Stimulated activated naive CD8-positive, alpha-beta T cell treated with anti-CD3 and anti-CD28 coated beads, Interleukin-15, amount 100 ng/mL, for 72 hours (primary cell): ENCODE data around the gene KLK15.

Experiments
- ATAC-seq: fragments of 150-1000 bp; cut with Tn5 transposase; 2 replicates; pipeline ENCODE4 v1.10.0; 2021; ENCODE audit warnings: mild to moderate bottlenecking, moderate library complexity
- DNase-seq, 2 donors: peaks; one replicate each; pipeline ENCODE4 v3.0.0; 2021 to 2022
- H3K27ac Mint-ChIP-seq, 2 donors: one replicate each; pipeline ENCODE4 v1.8.0; 2022; ENCODE audit warnings: mild to moderate bottlenecking in 2 of 2, mixed read lengths in 2 of 2, moderate library complexity in 2 of 2
- H3K27me3 Mint-ChIP-seq: one replicate; pipeline ENCODE4 v1.8.0; 2022; ENCODE audit warnings: mixed read lengths
- H3K4me1 Mint-ChIP-seq: one replicate; pipeline ENCODE4 v1.8.0; 2022; ENCODE audit warnings: mild to moderate bottlenecking, mixed read lengths
- H3K4me3 Mint-ChIP-seq, 2 donors: one replicate each; pipeline ENCODE4 v1.8.0; 2022; ENCODE audit warnings: mild to moderate bottlenecking in 2 of 2, mixed read lengths in 2 of 2, moderate library complexity in 1 of 2
- H3K9me3 Mint-ChIP-seq, 2 donors: one replicate each; pipeline ENCODE4 v1.8.0; 2022; ENCODE audit warnings: mixed read lengths in 2 of 2

The KLK15 gene, protein sequence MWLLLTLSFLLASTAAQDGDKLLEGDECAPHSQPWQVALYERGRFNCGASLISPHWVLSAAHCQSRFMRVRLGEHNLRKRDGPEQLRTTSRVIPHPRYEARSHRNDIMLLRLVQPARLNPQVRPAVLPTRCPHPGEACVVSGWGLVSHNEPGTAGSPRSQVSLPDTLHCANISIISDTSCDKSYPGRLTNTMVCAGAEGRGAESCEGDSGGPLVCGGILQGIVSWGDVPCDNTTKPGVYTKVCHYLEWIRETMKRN

DNA sequence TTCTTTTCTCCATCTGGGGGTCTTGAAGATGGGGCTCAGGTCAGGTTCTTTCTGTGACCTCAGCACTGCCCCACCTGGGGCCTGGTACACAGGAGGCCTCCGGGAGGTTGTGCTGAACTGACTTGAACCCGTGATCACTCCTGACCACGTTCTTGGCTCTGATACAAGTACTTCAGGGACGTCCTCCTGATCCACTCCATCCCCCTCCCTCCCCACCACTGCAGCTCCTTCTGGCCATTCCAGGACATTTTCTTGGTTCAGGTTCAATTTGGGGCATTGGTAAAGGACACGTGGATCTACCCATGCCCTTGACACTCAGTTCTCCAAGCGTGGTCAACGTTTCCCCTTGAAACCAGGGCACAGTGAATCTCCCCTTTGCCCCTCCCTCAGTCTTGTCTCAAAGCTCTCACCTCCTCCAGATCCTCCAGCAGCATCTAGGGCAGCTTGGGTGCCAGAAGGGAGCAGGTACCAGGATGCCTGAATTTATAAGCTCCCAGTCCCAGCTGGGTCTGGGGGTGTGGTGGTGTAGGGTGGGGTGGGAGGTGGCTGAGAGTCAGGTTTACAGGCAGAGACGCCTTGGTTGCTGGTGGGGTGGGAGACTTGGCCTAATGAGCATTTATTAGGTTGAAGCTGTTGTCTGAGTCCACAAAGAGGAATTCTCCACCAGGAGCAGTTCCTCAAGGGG is at the start of gene KLK15:
KLK15 (minus strand) TSS at position 458 of the 685 bp plus-strand sequence. CDS start 2,082 bp downstream, outside the sequence.
- no peak for ATAC-seq
- Mint-ChIP-seq H3K4me1 (peaks cover 24% of the 10 kb centered on the region), H3K27me3 (peaks cover 76% of the 10 kb centered on the region), H3K4me3 (no peak within 1 kb of the TSS), H3K27ac (no peak within 1 kb of the TSS), H3K9me3 (no peaks in the 10 kb centered on the region)
- DNase-seq = no peak

- H3K27me3 Mint-ChIP-seq = peaks cover 70% of the 10 kb centered on the region
- no peak overlapping the region for H3K27ac Mint-ChIP-seq
- ATAC-seq (no peak), DNase-seq (no peak)
- H3K4me1 Mint-ChIP-seq = no peaks in the 10 kb centered on the region
- H3K9me3 Mint-ChIP-seq = no peaks in the 10 kb centered on the region
- no peak overlapping the region for H3K4me3 Mint-ChIP-seq
These were observed 48.8 kb upstream of the KLK15 start for GRCh38 chr19:50882188-50882587.

DNA sequence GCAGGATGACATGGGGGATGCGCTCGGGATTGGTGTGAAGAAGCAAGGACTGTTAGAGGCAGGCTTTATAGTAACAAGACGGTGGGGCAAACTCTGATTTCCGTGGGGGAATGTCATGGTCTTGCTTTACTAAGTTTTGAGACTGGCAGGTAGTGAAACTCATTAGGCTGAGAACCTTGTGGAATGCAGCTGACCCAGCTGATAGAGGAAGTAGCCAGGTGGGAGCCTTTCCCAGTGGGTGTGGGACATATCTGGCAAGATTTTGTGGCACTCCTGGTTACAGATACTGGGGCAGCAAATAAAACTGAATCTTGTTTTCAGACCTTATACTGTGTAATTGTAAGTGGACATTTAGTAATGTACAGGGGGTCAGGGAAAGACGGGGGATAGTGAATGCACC is 46.9 kb upstream of the KLK15 start:
- Mint-ChIP-seq H3K4me3 (no peak overlapping the region), H3K4me1 (no peaks in the 10 kb centered on the region), H3K27me3 (peaks cover 57% of the 10 kb centered on the region), H3K9me3 (no peaks in the 10 kb centered on the region), H3K27ac (no peak overlapping the region)
- DNase-seq (no peak), ATAC-seq (no peak)

GRCh38 chr19:50878851-50879250 is 45.5 kb upstream of the KLK15 start:
- Mint-ChIP-seq H3K4me3 (no peak overlapping the region), H3K4me1 (no peaks in the 10 kb centered on the region), H3K9me3 (no peaks in the 10 kb centered on the region), H3K27ac (no peak overlapping the region), H3K27me3 (peaks cover 53% of the 10 kb centered on the region)
- no peak for DNase-seq
- ATAC-seq = no peak

DNA sequence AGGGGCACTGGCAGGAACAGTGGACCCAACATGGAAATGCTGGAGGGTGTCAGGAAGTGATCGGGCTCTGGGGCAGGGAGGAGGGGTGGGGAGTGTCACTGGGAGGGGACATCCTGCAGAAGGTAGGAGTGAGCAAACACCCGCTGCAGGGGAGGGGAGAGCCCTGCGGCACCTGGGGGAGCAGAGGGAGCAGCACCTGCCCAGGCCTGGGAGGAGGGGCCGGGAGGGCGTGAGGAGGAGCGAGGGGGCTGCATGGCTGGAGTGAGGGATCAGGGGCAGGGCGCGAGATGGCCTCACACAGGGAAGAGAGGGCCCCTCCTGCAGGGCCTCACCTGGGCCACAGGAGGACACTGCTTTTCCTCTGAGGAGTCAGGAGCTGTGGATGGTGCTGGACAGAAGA is 44.0 kb upstream of the KLK15 start:
- Mint-ChIP-seq H3K4me1 (no peaks in the 10 kb centered on the region), H3K4me3 (no peak overlapping the region), H3K27ac (no peak overlapping the region), H3K27me3 (peaks cover 47% of the 10 kb centered on the region), H3K9me3 (no peaks in the 10 kb centered on the region)
- DNase-seq (no peak), ATAC-seq (peak; percentile 26)

DNA sequence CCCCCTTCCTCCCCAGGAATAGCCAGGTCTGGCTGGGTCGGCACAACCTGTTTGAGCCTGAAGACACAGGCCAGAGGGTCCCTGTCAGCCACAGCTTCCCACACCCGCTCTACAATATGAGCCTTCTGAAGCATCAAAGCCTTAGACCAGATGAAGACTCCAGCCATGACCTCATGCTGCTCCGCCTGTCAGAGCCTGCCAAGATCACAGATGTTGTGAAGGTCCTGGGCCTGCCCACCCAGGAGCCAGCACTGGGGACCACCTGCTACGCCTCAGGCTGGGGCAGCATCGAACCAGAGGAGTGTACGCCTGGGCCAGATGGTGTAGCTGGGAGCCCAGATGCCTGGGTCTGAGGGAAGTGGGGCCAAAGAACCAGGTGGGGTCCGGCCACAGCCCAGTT is 43.1 kb upstream of the KLK15 start:
- peaks cover 45% of the 10 kb centered on the region for H3K27me3 Mint-ChIP-seq
- no peak overlapping the region for H3K27ac Mint-ChIP-seq
- H3K9me3 Mint-ChIP-seq = no peaks in the 10 kb centered on the region
- no peak overlapping the region for H3K4me3 Mint-ChIP-seq
- no peaks in the 10 kb centered on the region for H3K4me1 Mint-ChIP-seq
- ATAC-seq = no peak
- DNase-seq = no peak

DNA sequence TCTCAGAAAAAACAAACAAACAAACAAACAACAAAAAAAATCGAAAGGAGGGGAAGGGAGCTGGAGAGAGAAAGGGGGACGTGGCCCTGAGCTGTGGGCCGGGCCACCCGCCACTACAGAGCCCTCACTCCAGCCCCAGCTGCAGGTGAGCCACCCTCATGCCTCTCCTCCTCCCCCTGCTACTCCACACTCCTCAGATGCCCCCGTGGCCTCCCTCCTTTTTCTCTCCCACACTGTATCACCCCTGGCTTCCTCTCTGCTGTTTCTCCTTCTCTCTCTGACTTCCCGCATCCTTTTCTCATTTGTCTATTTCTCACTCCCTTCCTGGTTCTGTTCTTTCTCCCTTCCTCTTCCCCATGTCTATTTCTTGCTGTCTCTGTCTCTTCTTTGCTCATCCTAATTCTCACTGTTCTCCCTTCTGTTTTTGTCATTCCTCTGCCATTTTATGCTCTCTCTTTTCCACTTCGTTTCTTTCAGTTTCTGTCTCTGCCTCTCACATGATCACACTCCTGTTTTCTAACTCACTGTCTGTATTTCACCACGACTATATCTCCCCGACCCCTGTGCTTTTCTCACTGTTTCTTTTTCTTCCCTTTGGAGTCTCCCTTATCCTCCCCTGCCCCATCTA is 42.5 kb upstream of the KLK15 start:
- no peak overlapping the region for H3K4me3 Mint-ChIP-seq
- H3K27me3 Mint-ChIP-seq = peaks cover 45% of the 10 kb centered on the region
- no peak for ATAC-seq
- DNase-seq = no peak
- H3K4me1 Mint-ChIP-seq = no peaks in the 10 kb centered on the region
- H3K27ac Mint-ChIP-seq = no peak overlapping the region
- no peaks in the 10 kb centered on the region for H3K9me3 Mint-ChIP-seq

DNA sequence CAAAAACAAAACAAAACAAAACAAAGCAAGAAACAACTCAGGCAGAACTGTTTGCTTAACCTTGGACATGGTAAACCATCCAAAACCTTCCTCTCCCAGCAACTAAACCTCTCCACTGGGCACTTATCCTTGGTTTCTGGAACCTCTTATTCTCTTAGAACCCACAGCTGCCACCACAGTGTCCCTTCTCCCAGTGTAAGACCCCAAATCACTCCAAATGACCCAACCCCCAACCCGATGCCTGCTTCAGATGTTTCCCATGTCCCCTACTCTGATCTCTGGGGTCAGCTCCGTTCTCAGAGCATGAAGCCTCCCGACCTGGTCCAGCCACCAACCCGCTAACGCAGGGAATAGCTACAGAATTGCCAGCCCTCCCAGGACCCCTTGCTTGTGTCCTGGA is 40.8 kb upstream of the KLK15 start:
- DNase-seq = no peak
- Mint-ChIP-seq H3K9me3 (no peaks in the 10 kb centered on the region), H3K4me3 (no peak overlapping the region), H3K27ac (no peak overlapping the region), H3K27me3 (peaks cover 49% of the 10 kb centered on the region), H3K4me1 (no peaks in the 10 kb centered on the region)
- ATAC-seq = no peak

GRCh38 chr19:50873056-50873455 is 39.7 kb upstream of the KLK15 start, which contains the start of gene KLK2:
KLK2 (plus strand) TSS chr19:50873439; CDS start chr19:50873474, 35 bp downstream.
- DNase-seq = no peak
- H3K4me3 Mint-ChIP-seq = no peak within 1 kb of the TSS
- H3K9me3 Mint-ChIP-seq = no peaks in the 10 kb centered on the region
- ATAC-seq = no peak
- peaks cover 43% of the 10 kb centered on the region for H3K27me3 Mint-ChIP-seq
- H3K27ac Mint-ChIP-seq = no peak within 1 kb of the TSS
- H3K4me1 Mint-ChIP-seq = no peaks in the 10 kb centered on the region

GRCh38 chr19:50870417-50871089 is 37.2 kb upstream of the KLK15 start:
- ATAC-seq (peak; percentile 83), DNase-seq (peak in 1 of 2 donors; percentile 54)
- no peak overlapping the region for H3K4me3 Mint-ChIP-seq
- H3K27me3 Mint-ChIP-seq = peaks cover 62% of the 10 kb centered on the region
- no peaks in the 10 kb centered on the region for H3K4me1 Mint-ChIP-seq
- H3K27ac Mint-ChIP-seq = no peak overlapping the region
- no peaks in the 10 kb centered on the region for H3K9me3 Mint-ChIP-seq

- H3K4me3 Mint-ChIP-seq = no peak overlapping the region
- DNase-seq (no peak), ATAC-seq (no peak)
- peaks cover 69% of the 10 kb centered on the region for H3K27me3 Mint-ChIP-seq
- no peaks in the 10 kb centered on the region for H3K9me3 Mint-ChIP-seq
- H3K4me1 Mint-ChIP-seq = no peaks in the 10 kb centered on the region
- no peak overlapping the region for H3K27ac Mint-ChIP-seq
These were observed 36.1 kb upstream of the KLK15 start for GRCh38 chr19:50869479-50869878.

DNA sequence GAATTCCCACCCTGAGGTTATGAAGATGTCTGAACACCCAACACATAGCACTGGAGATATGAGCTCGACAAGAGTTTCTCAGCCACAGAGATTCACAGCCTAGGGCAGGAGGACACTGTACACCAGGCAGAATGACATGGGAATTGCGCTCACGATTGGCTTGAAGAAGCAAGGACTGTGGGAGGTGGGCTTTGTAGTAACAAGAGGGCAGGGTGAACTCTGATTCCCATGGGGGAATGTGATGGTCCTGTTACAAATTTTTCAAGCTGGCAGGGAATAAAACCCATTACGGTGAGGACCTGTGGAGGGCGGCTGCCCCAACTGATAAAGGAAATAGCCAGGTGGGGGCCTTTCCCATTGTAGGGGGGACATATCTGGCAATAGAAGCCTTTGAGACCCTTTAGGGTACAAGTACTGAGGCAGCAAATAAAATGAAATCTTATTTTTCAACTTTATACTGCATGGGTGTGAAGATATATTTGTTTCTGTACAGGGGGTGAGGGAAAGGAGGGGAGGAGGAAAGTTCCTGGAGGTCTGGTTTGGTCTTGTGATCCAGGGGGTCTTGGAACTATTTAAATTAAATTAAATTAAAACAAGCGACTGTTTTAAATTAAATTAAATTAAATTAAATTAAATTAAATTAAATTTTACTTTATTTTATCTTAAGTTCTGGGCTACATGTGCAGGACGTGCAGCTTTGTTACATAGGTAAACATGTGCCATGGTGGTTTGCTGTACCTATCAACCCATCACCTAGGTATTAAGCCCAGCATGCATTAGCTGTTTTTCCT is 28.3 kb upstream of the KLK15 start:
- H3K4me3 Mint-ChIP-seq = no peak overlapping the region
- no peak overlapping the region for H3K27ac Mint-ChIP-seq
- H3K4me1 Mint-ChIP-seq = no peaks in the 10 kb centered on the region
- peaks cover 78% of the 10 kb centered on the region for H3K27me3 Mint-ChIP-seq
- H3K9me3 Mint-ChIP-seq = peaks cover 0 to 10% of the 10 kb centered on the region in 2 donors
- ATAC-seq (no peak), DNase-seq (no peak)

GRCh38 chr19:50861010-50861409 is 27.6 kb upstream of the KLK15 start:
- DNase-seq (no peak), ATAC-seq (no peak)
- H3K4me1 Mint-ChIP-seq = no peaks in the 10 kb centered on the region
- peaks cover 78% of the 10 kb centered on the region for H3K27me3 Mint-ChIP-seq
- no peak overlapping the region for H3K27ac Mint-ChIP-seq
- H3K4me3 Mint-ChIP-seq = no peak overlapping the region
- H3K9me3 Mint-ChIP-seq = peaks cover 0 to 10% of the 10 kb centered on the region in 2 donors

DNA sequence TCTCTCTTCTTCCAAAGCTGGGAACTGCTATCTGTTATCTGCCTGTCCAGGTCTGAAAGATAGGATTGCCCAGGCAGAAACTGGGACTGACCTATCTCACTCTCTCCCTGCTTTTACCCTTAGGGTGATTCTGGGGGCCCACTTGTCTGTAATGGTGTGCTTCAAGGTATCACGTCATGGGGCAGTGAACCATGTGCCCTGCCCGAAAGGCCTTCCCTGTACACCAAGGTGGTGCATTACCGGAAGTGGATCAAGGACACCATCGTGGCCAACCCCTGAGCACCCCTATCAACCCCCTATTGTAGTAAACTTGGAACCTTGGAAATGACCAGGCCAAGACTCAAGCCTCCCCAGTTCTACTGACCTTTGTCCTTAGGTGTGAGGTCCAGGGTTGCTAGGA is 26.5 kb upstream of the KLK15 start:
- ATAC-seq (no peak), DNase-seq (no peak)
- Mint-ChIP-seq H3K4me1 (no peaks in the 10 kb centered on the region), H3K9me3 (peaks cover 0 to 10% of the 10 kb centered on the region in 2 donors), H3K27ac (no peak overlapping the region), H3K4me3 (no peak overlapping the region), H3K27me3 (peaks cover 80% of the 10 kb centered on the region)

- ATAC-seq (no peak), DNase-seq (no peak)
- Mint-ChIP-seq H3K9me3 (peaks cover 0 to 10% of the 10 kb centered on the region in 2 donors), H3K4me3 (no peak overlapping the region), H3K4me1 (no peaks in the 10 kb centered on the region), H3K27ac (no peak overlapping the region), H3K27me3 (peaks cover 86% of the 10 kb centered on the region)
These were observed 25.5 kb upstream of the KLK15 start for GRCh38 chr19:50858886-50859285.
